Inflammatory macrophage treated with lipopolysaccharide for 4 hours (primary cell): ENCODE data around the gene TM4SF1.

Experiments
- DNase-seq: peaks from one replicate; pipeline ENCODE4 v3.0.0-alpha.2; 2020

TM4SF1 gene

DNA sequence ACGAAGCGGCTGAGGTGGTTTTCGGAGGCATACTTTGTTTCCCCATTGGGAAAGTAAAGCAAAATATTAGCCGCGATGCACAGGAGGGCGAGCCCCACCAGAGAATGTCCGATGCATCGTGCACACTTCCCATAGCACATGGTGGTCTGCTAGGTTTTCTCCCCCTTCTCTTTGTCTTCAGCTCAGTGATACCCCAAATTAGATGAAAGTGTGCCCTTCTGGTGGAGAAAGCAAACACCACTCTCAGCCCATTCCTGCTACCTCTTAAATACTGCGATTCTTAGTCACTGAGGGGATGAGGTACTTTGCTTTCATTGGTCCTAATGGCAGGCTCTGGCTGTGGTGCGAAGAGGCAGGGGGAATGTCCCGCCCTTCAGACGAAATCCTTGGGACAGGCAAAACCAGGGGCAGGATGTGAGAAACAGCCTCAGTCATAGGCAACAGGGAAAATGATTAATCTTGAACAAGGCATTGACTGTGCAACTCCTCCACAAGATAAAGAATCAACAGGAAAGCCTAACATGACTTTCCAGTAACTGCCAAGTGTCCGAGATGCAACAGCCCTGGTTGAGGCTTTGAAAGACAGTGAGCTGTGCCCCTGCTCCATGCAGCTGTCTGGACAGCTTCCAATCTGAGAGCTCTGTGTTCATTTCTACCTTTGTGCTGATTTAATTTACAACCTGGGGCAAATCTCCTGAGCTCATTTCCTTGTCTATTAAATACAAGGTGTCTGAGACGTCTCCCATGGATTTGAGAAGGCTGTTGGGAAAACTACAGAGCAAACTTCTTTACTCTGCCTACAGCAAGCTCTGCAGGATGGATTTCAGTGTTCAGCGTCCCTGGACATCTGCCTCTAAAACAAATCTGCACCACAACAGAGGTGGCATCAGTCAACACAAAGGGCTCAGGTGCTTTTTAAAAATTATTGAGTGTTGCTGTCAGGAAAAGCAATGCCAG is at the start of gene TM4SF1:
Gene TM4SF1, minus strand, starts transcription at position 242 of the 957 bp plus-strand sequence. Its CDS starts 102 bp downstream, at position 140.
- DNase-seq, result no peak

DNA sequence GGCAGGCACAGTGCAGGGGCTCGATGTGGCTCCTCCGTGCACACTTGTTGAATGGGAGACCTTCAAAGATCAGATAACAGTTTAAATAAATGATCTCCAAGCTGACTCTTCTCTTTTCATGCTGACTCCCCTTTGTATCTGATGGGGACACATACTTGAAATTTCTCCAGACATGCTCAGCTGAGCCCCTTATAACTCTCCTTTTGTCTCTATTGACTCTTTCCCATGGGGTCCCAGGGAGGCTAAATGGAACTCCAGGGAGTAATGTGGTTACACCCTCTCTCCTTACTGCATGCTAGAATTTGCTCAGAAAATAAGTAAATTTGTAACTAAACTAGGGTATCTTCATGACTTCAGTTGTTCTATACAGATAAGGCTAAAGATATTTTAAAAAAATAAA is 48.9 kb upstream of the TM4SF1 start:
- DNase-seq, result no peak

GRCh38 chr3:149424918-149425317 is 47.5 kb upstream of the TM4SF1 start:
- peak; percentile 88 for DNase-seq

GRCh38 chr3:149421764-149422163 is 44.3 kb upstream of the TM4SF1 start:
- no peak for DNase-seq

DNA sequence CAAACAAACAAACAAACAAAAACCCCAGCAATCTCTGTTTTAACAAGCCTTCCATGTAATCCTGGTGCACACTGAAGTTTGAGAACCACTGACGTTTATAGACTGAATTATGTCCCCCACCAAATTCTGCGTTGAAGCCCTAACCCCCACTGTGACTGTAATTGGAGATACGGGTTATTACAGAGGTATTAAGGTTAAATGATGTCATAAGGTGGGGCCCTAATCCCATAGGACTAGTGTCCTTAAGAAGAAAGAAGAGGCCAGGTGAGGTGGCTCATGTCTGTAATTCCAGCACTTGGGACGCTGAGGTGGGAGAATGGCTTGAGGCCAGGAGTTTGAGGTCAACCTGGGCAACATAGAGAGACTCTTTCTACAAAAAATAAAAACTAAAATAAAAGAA is 42.4 kb upstream of the TM4SF1 start:
- DNase-seq, result no peak

DNA sequence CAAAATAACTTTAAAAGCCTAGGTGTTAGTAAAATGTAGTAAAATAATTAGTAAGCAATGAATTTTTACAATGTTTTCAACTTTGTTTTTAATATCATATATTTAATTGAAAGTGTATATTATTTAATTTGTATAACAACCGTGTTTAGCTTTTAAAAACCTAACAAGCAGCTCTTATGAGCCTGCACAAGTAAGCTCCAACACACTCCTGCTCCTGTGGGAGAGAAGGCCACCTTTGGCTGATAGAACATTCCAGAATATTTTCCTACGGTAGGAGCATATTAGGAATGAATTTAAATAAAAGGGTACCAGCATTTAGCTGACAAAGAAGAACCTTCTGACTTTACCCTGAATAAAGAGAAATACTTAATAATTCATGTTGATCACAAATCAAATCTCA is 40.3 kb upstream of the TM4SF1 start:
- no peak for DNase-seq

- no peak for DNase-seq
These were observed 39.7 kb upstream of the TM4SF1 start for GRCh38 chr3:149417174-149417573.

- DNase-seq, result peak; percentile 32
These were observed 38.0 kb upstream of the TM4SF1 start for GRCh38 chr3:149415484-149415883.

DNA sequence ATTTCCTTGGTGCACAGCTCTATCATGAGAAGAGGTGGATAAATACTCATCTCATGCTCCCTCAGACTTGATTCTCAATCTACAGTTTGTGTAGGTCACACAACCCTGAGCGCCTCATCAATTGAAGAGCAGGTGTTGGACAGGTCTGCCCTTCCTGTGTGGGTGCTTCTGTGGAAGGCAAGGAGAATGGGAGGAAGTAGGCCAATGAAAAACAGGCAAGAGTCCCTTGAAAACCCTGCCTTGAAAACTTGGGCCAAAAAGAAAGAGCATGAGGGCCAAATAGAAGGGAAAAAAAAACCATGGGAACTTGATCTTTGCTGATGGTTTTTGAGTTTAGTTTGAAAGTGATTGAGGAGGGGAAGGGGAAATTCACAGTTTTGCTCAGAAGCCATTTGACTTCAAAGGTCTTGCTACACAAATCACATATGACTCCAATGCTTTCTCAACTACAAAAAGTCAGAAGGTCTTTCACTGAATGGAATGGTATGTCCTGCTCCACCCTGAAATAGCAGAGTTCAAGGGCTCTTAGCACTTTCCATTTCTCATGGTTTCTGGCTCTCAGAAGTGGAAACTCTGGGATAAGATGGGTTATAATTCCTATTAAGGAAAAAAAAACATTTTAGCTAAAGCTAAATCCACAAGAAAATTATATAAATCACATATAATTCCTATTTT is 37.2 kb upstream of the TM4SF1 start:
- peak; percentile 85 for DNase-seq

DNA sequence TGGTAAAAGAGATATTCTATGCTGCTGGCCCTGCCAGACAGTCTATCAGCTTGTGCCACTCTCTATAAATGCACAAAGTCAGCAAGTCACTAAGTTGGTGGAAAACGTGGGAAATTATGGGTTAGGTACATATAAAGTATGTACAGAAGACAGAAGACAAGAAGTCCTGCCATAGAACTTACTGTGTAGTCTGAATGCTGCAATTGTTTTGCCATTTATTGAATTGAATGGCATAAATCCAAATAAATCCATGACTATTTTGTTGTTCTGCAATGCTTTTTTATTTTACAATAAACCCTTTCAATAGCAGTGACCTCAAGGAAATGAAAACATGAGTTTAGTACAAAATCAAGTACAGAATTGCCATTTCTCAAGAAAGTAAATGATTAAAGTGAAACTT is 34.1 kb upstream of the TM4SF1 start:
- DNase-seq, result no peak

GRCh38 chr3:149409351-149409750 is 31.9 kb upstream of the TM4SF1 start:
- no peak for DNase-seq

GRCh38 chr3:149407898-149408297 is 30.4 kb upstream of the TM4SF1 start:
- no peak for DNase-seq

DNA sequence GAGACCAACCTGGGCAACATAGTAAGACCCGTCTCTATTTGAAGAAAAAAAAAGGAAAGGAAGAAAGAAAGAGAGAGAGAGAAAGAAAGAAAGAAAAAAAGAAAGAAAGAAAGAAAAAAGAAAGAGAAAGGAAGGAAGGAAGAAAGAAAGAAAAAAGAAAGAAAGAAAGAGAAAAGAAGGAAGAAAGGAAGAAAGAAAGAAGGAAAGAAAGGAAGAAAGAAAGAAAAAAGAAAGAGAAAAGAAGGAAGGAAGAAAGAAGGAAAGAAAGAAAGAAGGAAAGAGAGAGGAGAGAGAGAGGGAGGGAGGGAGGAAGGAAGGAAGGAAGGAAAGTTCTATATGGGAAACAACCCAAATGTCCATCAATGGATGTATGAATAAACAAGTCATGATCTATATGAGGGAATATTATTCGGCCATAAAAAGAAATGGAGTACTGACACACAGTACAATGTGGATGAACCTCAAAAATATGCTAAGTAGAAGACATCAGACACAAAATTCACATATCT is 28.8 kb upstream of the TM4SF1 start:
- DNase-seq, result no peak

GRCh38 chr3:149403443-149403842 is 26.0 kb upstream of the TM4SF1 start:
- no peak for DNase-seq

GRCh38 chr3:149402481-149402880 is 25.0 kb upstream of the TM4SF1 start:
- peak; percentile 58 for DNase-seq

GRCh38 chr3:149401926-149402310 is 24.5 kb upstream of the TM4SF1 start:
- peak; percentile 91 for DNase-seq

DNA sequence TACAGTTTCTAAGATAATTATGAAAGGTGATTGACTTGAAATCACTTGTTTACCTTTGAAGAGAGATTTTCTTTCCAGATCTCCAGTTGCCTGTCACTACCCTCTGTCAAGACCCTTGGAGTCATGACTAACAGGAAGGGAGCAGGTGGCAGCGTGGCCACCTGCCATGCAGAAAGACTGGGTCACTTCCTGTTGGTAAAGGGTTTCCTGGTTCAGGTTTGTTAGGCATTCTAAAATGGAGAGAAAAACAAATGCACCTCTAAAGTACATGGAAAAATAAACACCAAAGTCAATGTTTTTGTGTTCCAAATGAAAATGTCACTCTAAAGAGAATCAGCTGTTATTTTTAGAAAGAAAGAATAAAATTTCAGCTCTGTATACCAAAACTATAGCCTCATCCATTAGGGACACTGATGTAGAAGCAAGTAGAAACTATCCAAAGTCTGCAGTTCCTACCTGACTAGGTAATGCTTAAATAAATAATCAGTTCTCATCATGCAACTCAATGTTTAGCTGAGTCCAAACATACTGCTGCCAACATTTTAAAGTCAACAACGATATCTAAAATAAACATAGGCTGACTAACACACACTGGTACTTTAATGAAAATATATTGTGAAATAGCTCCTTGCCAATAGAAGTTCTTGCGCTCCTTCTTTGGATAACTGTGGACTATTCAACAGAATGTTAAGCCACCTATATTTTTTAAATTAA is 23.9 kb upstream of the TM4SF1 start:
- DNase-seq, result no peak

DNA sequence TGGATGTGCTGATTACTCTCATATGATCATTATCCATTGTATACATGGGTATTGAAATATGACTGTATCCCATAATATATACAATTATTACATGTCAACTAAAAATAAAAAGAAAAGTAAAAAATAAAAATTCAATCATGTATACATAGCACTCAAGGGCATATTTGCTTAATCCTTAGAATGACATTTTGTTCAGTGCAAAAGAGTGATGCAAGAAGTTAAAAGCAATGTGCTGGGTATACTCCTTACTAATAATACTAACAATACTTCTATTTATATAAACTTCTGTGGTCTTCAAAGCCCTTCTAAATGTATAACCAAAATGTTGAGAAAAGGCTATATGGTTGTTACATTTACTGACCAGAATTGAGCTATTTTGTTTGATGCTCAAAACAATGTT is 23.2 kb upstream of the TM4SF1 start:
- no peak for DNase-seq

- DNase-seq, result no peak
These were observed 20.8 kb upstream of the TM4SF1 start for GRCh38 chr3:149398296-149398695.

DNA sequence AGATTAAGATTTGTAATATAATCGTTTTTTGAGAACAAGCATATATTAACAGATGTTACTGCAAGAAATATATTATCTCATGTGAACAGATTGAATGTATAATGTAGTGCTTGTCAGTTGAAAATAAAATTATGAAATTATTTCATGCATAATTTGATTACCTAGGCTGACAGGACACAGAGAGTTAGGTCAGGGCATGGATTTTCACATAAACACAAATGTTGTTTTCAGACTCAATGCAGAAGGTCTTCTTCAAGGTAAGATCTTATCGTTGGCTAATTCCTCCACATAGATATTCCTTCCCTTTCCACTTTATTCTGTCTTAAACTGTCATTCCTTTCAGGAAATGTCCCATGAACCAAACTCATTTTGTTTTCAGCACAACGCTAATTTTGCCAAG is 20.1 kb upstream of the TM4SF1 start:
- DNase-seq, result no peak

DNA sequence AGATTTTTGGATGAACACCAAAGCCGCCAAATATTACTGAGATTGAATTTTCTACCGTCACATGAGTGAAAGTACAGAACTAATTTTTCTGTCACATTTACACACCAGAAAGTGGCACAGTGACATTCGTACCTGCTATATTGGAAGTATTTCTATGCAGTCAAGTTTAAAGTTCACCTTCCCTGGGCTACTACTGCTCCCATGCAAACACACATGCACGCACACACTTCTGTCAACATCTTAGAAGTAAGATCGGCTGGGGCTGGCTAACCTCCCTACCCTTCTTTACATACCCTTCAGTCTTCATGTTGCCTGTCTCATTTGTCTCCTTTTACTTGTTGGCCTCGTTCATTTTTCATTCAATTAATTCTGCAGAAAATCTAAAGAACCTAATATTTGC is 19.0 kb upstream of the TM4SF1 start:
- DNase-seq, result no peak

GRCh38 chr3:149395107-149396089 is 17.9 kb upstream of the TM4SF1 start:
- no peak for DNase-seq
